GM12891 (cell line): ENCODE measurements around the gene SDF2.

Experiments used
- POLR2AphosphoS5 ChIP-seq: IDR thresholded peaks from 2 replicates; pipeline ENCODE4 v1.6.1; 2011; ENCODE audit warnings: low read depth, low read length, control low read depth
- SPI1 ChIP-seq: IDR thresholded peaks from 2 replicates; pipeline ENCODE4 v1.6.1; 2011; ENCODE audit warnings: low read depth, low read length, control low read depth
- TAF1 ChIP-seq: IDR thresholded peaks from 2 replicates; pipeline ENCODE4 v1.6.1; 2011; ENCODE audit warnings: low read depth, low read length, control low read depth

DNA sequence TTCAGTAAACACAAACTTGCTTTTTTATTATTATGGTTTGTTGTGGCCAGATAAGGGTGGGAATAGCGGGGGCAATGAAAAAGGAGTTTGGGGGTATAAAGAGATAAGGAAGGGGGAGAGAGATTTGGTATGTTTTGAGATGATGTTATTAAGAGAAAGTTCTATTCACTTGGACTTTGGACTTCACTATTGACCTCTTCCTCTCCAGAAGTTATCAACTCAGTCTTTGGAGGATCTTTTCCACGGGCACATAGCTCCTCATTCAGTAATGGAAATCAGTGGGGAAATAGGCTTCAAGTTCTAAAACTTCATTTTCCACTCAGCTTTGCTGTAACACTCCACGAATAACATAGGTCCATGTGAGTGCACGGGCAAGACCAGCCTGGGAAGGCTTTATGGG lies 26.8 kb upstream of the SDF2 start:
- TF ChIP-seq SPI1: no peak
- TF ChIP-seq POLR2AphosphoS5: no peak
- no peak for TF ChIP-seq TAF1
